Subcutaneous abdominal adipose tissue (tissue), 5 donors: ENCODE results near the gene BOLA2.
A peak's percentile ranks its signal among the peaks of the same experiment; 100 is the strongest.
"Not testable (repeated sequence)": the region's sequence is repeated elsewhere in the genome, so short reads cannot be mapped to it uniquely, and the experiment has no call there.

Source experiments
- H3K27ac ChIP-seq: one replicate; pipeline ENCODE4 v1.7.0; 2013; ENCODE audit warnings: low read depth, mild to moderate bottlenecking, inconsistent platforms, low read length, moderate library complexity
- H3K27me3 ChIP-seq, 5 donors: one replicate each; pipeline ENCODE4 v1.7.0; 2013; ENCODE audit warnings: low read length in 5 of 5, inconsistent platforms in 1 of 5; ENCODE audit not compliant: control insufficient read depth in 5 of 5, insufficient read depth in 4 of 5
- H3K36me3 ChIP-seq, 5 donors: one replicate each; pipeline ENCODE4 v1.7.0; 2013; ENCODE audit warnings: low read length in 5 of 5; ENCODE audit not compliant: control insufficient read depth in 5 of 5, insufficient read depth in 5 of 5
- H3K4me1 ChIP-seq, 5 donors: one replicate each; pipeline ENCODE4 v1.7.0; 2013; ENCODE audit warnings: low read length in 5 of 5, mild to moderate bottlenecking in 3 of 5, moderate library complexity in 1 of 5; ENCODE audit not compliant: control insufficient read depth in 5 of 5, insufficient read depth in 5 of 5
- H3K4me3 ChIP-seq, 5 donors: one replicate each; pipeline ENCODE4 v1.7.0; 2013; ENCODE audit warnings: low read length in 5 of 5, low read depth in 1 of 5
- H3K9ac ChIP-seq, 5 donors: one replicate each; pipeline ENCODE4 v1.7.0; 2013; ENCODE audit warnings: low read length in 5 of 5, mild to moderate bottlenecking in 4 of 5, moderate library complexity in 3 of 5
- H3K9me3 ChIP-seq, 5 donors: one replicate each; pipeline ENCODE4 v1.7.0; 2013; ENCODE audit warnings: low read length in 5 of 5; ENCODE audit not compliant: control insufficient read depth in 5 of 5
- donor health status: healthy.
- donor health status: healthy.
- donor health status: healthy.
- donor health status: healthy.
- donor health status: healthy.

BOLA2 gene

DNA sequence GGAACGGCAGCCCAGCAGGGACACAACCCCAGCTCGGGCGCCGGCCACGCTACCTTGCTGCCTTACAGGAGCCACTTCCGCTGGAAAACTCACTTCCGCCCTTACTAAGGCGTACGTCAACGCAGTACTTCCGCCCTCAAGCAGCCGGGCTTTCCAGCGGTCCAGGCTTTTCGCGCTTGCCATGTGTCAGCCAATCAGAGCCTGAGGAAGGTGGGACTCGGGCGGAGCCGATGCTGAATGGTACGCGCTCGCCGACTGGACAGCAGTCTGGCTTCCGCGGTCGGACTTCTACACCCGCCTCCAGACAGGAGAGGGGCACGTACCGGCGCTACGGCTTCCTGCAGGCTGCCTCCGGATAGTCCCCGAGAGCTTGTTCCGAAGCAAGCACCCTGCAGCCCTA, at the start of gene BOLA2, which contains the start of gene SLX1B:
TSS of gene BOLA2 (minus strand) at position 83 of the 400 bp plus-strand sequence. CDS start 98 bp downstream, outside the sequence.
TSS of gene SLX1B (plus strand) at position 265 of the 400 bp plus-strand sequence.
- H3K27me3 ChIP-seq, H3K4me1 ChIP-seq, H3K9ac ChIP-seq, H3K36me3 ChIP-seq, H3K27ac ChIP-seq, H3K4me3 ChIP-seq, H3K9me3 ChIP-seq: not testable (repeated sequence)

DNA sequence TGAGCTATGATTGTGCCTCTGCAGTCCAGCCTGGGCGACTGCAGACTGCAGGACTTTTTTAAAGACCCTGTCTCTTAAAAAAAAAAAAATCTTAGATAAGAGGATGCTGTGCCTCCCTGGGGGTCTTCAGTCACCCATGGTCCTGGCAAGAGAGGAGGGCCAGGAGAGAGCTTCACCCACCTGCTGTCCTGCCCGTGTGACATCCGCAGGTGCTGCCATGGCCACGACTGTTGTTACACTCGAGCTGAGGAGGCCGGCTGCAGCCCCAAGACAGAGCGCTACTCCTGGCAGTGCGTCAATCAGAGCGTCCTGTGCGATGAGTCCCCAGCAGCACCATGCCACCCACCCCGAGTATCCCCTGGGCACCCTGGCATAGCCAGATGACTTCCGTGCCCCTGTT, 28.1 kb upstream of the BOLA2 start:
- H3K4me3 ChIP-seq, H3K36me3 ChIP-seq, H3K27ac ChIP-seq, H3K9ac ChIP-seq, H3K27me3 ChIP-seq, H3K4me1 ChIP-seq, H3K9me3 ChIP-seq: not testable (repeated sequence)

DNA sequence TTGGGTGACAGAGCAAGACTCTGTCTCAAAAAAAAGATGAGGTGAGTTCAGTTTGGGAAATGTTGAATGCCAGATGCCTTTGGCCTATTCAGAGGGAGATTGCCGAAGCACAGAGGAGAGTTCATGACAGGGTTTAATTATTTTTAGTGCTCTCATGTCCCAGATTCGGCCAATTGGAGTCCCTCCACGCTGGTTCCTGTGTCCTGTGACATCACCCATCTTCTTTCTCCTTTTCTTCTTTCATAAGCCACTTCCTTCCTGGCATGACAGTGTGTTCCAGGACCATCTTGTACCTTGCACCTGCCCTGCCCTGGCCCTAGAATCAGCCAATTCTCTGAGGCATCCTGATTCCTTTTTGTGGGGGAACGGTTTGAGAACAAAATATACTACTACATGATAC, 17.9 kb upstream of the BOLA2 start:
- not testable (repeated sequence) for H3K27ac ChIP-seq, H3K27me3 ChIP-seq, H3K4me3 ChIP-seq, H3K36me3 ChIP-seq, H3K4me1 ChIP-seq, H3K9ac ChIP-seq, H3K9me3 ChIP-seq

DNA sequence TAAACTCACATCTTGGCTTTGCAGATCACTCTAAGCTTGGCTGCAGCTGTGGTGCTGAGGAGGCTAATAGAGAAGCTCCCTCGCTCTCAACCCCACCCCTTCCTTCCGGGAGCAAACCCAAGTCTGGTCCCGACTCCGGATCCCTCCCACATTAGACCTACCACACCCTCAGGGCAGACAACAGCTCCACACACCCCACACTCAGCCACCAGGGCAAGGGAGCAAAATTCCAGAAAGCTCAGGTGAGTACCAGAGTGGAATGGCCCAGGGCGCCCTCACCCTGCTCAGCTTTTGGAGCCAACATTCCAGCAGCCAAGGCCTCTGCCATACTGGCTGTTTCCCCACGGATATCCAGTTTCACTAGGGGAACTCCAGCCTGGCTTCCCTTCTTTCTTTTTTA, 15.5 kb upstream of the BOLA2 start:
- not testable (repeated sequence) for H3K4me1 ChIP-seq, H3K9me3 ChIP-seq, H3K36me3 ChIP-seq, H3K9ac ChIP-seq, H3K27me3 ChIP-seq
- H3K27ac ChIP-seq: peak overlapping the region; percentile 37
- peak overlapping the region in 1 of 5 donors; percentile 40 for H3K4me3 ChIP-seq

DNA sequence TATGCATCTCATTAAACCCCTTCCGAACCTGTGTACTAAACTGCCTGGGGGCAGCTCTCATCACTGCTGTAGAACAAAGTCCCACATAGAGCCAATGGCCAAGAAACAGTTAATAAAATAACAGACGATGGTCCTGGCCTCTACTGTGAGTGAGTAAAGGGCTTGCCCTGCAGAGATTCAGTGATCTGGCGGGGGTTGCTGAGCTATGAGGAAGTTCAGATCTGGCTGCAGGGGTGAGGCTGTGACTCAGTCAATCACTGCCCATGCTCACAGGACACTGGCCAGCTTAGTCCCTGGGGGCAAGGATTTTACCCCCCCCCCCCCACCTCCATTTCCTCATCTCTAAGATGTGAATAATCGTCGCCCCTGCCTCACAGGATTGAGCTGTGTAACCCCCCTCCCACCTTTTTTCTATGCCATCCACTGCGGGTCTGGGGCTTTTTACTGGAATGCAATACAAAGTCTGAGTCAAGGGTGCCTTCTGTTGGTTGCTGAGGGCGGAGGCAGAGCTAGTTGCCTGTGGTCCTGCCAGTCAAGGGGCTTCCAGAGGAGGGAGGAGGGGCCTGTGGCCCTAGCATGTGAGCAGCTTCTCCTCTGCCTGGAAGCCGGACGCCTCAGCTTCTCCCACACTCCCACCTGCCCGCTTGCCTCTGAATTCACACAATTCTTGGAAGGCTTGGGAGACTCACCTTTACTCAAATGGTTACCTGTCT, 13.7 kb upstream of the BOLA2 start:
- H3K9ac ChIP-seq: not testable (repeated sequence)

DNA sequence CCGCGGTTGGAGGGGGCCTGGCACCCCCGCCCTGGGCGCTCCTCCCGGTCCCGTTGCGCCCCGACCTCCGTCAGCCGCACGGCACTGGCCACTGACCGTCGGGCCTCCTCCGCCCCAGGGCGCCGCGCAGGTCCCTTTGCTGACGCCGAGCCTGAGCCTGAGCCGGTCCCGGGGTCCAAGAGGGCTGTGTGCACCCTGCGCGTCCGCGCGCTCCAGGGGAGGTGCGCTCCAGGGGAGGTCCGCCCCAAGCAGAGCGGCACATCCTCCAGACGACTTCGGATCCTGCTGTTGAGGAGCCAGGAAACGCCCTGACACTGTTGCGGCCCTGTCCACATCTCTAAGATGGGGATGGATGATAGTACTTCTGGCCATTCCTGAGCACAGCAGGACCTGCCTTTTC, 12.8 kb upstream of the BOLA2 start:
- not testable (repeated sequence) for H3K27me3 ChIP-seq, H3K36me3 ChIP-seq, H3K4me1 ChIP-seq

More for the DNA sequence above, 13.7 kb upstream of the BOLA2 start:
- not testable (repeated sequence) for H3K27ac ChIP-seq, H3K9me3 ChIP-seq, H3K4me3 ChIP-seq, H3K27me3 ChIP-seq, H3K36me3 ChIP-seq, H3K4me1 ChIP-seq

DNA sequence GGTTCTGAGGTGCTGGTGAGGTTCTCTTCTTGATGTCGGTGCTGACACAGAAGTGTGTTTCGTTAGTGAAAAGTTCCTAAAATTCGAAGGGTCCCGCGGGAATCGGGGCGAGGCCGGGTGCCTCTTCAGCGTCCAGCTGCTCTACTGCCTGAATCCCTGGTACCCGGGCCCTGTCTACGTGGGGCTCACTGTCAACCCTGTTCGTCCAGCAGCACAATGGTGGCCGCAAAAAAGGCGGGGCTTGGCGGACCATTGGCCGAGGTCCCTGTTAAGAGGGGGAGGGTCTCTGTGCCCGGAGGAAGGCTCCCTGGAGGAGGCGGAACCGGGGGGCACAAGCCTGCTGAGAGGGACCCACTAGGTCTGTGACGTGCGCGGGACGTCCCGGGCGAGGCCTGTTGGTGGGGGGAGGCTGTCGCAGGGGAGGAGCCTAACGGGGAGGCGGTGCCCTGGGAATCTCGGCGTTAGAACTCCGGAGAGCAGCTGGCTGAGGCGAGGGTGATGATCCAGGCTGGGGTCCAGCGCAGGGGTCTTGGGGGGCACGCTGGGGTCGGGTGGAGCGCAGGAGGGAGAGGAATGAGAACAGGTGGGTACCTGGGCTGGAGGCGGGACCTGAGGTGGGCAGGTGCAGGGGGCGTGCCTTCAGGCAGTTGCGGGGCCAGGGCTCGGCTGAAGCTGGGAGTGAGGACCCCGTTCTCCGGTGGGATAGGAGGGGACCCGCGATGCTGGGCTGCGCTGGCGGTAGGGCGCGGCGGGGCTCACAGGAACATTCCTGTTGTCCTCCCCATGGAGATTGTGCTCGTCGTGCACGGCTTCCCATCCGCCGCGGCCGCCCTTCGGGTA, 12.1 kb upstream of the BOLA2 start:
- not testable (repeated sequence) for H3K9ac ChIP-seq, H3K9me3 ChIP-seq, H3K36me3 ChIP-seq, H3K4me1 ChIP-seq, H3K27me3 ChIP-seq, H3K27ac ChIP-seq, H3K4me3 ChIP-seq

More for the DNA sequence above, 12.8 kb upstream of the BOLA2 start:
- H3K9me3 ChIP-seq, H3K27ac ChIP-seq, H3K4me3 ChIP-seq, H3K9ac ChIP-seq: not testable (repeated sequence)

DNA sequence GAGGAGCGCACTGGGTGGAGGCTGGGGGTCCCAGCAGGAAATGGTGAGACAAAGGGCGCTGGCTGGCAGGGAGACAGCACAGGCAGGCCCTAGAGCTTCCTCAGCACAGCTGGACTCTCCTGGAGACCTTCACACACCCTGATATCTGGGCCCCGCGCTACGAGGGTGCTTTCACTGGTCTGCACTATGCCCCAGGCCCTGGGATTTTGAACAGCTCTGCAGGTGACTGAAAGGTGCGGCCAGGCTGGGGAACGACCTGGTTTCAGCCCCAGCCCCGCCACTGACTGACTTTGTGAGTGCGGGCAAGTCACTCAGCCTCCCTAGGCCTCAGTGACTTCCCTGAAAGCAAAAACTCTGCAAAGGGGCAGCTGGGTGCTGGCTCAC, 6.5 kb upstream of the BOLA2 start:
- H3K9ac ChIP-seq, H3K9me3 ChIP-seq, H3K4me3 ChIP-seq, H3K4me1 ChIP-seq, H3K27ac ChIP-seq, H3K36me3 ChIP-seq, H3K27me3 ChIP-seq: not testable (repeated sequence)

DNA sequence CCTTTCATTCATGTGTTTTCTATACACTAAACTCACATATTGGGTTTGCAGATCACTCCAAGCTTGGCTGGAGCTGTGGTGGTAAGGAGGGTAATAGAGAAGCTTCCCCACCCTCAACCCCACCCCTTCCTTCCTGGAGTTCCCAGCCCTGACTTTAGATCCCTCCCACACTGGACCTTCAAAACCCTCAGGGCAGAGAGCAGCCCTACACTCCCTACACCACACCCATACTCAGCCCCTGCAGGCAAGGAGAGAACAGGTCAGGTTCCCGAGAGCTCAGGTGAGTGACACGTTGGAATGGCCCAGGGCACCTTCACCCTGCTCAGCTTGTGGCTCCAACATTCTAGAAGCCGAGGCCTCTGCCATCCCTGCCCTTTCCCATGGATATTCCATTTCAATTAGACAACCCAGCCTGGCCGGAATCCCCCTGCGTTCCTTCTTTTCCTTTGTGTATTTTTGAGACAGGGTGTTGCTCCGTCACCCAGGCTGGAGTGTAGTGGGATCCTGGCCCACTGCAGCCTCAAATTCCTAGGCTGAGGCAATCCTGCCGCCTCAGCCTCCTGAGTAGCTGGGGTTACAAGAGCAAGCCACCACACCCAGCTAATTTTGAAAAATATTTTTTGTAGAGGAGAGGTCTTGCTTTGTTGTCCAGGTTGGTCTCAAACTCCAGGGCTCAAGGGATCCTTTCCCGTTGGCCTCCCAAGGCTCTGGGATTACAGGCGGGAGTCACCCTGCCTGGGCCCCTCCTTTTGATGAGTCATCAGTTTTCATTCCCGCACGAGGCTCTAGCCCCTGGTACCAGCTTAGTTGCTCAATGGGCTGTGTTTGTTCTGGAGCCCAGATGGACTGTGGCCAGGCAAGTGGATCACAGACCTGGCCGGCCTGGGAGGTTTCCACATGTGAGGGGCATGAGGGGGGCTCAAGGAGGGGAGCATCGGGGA, 5.8 kb upstream of the BOLA2 start, which contains the start of gene SULT1A4:
TSS of gene SULT1A4 (plus strand) at position 208 of the 941 bp plus-strand sequence. CDS start 1,473 bp downstream, outside the sequence.
- H3K9me3 ChIP-seq, H3K9ac ChIP-seq, H3K27me3 ChIP-seq, H3K36me3 ChIP-seq, H3K27ac ChIP-seq, H3K4me1 ChIP-seq, H3K4me3 ChIP-seq: not testable (repeated sequence)

DNA sequence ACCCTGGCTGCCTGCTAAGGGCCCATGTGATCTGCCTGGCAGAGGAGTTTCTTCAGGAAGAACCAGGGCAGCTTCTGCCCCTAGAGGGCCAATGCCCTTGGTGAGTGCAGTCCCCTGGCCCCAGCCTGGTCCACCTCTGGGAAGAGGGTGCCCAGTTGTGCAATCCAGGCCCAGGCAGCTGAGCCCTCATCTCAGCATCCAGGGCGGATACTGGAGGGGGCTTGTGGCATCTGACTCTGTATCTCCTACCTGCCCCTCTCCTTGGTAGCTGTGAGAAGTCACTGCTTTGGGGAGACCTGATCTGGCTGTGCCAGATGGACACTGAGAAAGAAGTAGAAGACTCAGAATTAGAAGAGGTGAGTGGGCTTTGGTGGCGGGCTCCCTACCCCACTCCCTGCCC, 3.5 kb upstream of the BOLA2 start:
- not testable (repeated sequence) for H3K9me3 ChIP-seq, H3K27ac ChIP-seq, H3K4me1 ChIP-seq, H3K9ac ChIP-seq, H3K4me3 ChIP-seq, H3K27me3 ChIP-seq, H3K36me3 ChIP-seq
